ENCODE results near the gene TOP3A. TPM values are rescaled to one million over a fixed set of nuclear protein-coding genes. Genes with fewer than 3 reads are reported as not detected.
A peak's percentile ranks its signal among the peaks of the same experiment; 100 is the strongest.
"Not testable (repeated sequence)": the region's sequence is repeated elsewhere in the genome, so short reads cannot be mapped to it uniquely, and the experiment has no call there.

The TOP3A gene
- polyA plus RNA-seq, 1 experiment, result 11.9 TPM

GRCh38 chr17:18314059-18314730, 599 bp downstream of the TOP3A start:
- no peak for TF ChIP-seq CTCF (IDR thresholded peaks at IDR 0.05; ENCODE audit: low read depth, low read length)
- H3K27ac ChIP-seq (ENCODE audit: low read depth, low read length), result peak overlapping the region; percentile 52
- no peaks in the 10 kb centered on the region for H3K27me3 ChIP-seq (ENCODE audit: control insufficient read depth, insufficient read depth, low read length)
- ChIA-PET CTCF (no interaction called here), POLR2A (interaction anchor here (0.8 kb wide), 1 partner anchor 14 kb away, joined by 3 read pairs; no protein-coding TSS in a partner anchor)
- DNase-seq (ENCODE audit: low read depth, low spot score), result no peak
- H3K9me3 ChIP-seq (ENCODE audit: control insufficient read depth, insufficient read depth, low read length), result no peaks in the 10 kb centered on the region; the same call in 1 of the 2 replicates
- peak overlapping the region; percentile 93 for H3K4me3 ChIP-seq (ENCODE audit: low read depth, low read length)

DNA sequence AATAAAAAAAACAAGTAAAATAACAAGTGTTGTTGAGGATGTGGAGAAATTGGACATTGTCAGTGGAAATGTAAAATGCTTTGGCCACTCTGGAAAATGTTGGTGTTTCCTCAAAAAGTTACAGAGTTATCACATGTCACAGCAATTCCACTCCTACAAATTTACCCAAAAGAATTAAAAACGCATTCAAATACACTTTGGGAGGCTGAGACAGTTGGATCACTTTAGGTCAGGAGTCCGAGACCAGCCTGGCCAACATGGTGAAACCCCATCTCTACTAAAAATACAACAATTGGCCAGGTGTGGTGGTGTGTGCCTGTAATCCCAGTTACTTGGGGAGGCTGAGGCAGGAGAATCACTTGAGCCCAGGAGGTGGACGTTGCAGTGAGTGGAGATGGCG, 5.6 kb downstream of the TOP3A start:
- Histone ChIP-seq H3K4me3 (ENCODE audit: low read depth, low read length) (no peak overlapping the region), H3K27me3 (ENCODE audit: control insufficient read depth, insufficient read depth, low read length) (no peaks in the 10 kb centered on the region), H3K27ac (ENCODE audit: low read depth, low read length) (no peak overlapping the region), H3K9me3 (ENCODE audit: control insufficient read depth, insufficient read depth, low read length) (no peaks in the 10 kb centered on the region)
- POLR2A ChIA-PET, result no interaction called here
- TF ChIP-seq CTCF (IDR thresholded peaks at IDR 0.05; ENCODE audit: low read depth, low read length), result no peak
- CTCF ChIA-PET, result no interaction called here
- DNase-seq (ENCODE audit: low read depth, low spot score), result no peak

DNA sequence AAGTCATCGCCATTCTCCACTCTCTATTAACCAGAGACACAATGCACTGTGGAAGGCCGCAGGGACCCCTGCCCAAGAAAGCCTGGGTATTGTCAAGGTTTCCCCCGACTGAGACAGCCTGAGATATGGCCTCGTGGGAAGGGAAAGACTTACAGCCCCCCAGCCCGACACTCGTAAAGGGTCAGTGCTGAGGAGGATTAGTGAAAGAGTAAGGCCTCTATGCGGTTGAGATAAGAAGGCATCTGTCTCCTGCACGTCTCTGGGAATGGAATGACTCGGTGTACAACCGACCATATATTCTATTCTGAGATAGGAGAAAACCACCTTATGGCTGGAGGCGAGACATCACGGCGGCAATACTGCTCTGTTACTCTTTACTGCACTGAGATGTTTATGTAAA, 11.6 kb downstream of the TOP3A start:
- CTCF ChIA-PET; H3K27ac ChIP-seq (ENCODE audit: low read depth, low read length); H3K9me3 ChIP-seq (ENCODE audit: control insufficient read depth, insufficient read depth, low read length); H3K4me3 ChIP-seq (ENCODE audit: low read depth, low read length); DNase-seq (ENCODE audit: low read depth, low spot score); POLR2A ChIA-PET; H3K27me3 ChIP-seq (ENCODE audit: control insufficient read depth, insufficient read depth, low read length): not testable (repeated sequence)

GRCh38 chr17:18300725-18301480, 13.9 kb downstream of the TOP3A start:
- Histone ChIP-seq H3K27ac (ENCODE audit: low read depth, low read length) (no peak overlapping the region), H3K9me3 (ENCODE audit: control insufficient read depth, insufficient read depth, low read length) (no peaks in the 10 kb centered on the region), H3K4me3 (ENCODE audit: low read depth, low read length) (no peak overlapping the region), H3K27me3 (ENCODE audit: control insufficient read depth, insufficient read depth, low read length) (no peaks in the 10 kb centered on the region)
- TF ChIP-seq CTCF (IDR thresholded peaks at IDR 0.05; ENCODE audit: low read depth, low read length), result no peak
- CTCF ChIA-PET, result no interaction called here
- POLR2A ChIA-PET, result interaction anchor here (0.7 kb wide), 1 partner anchor 883 kb away, joined by 7 read pairs; no protein-coding TSS in a partner anchor
- no peak for DNase-seq (ENCODE audit: low read depth, low spot score)

- H3K27ac ChIP-seq (ENCODE audit: low read depth, low read length); POLR2A ChIA-PET; H3K4me3 ChIP-seq (ENCODE audit: low read depth, low read length); H3K27me3 ChIP-seq (ENCODE audit: control insufficient read depth, insufficient read depth, low read length); DNase-seq (ENCODE audit: low read depth, low spot score); H3K9me3 ChIP-seq (ENCODE audit: control insufficient read depth, insufficient read depth, low read length); CTCF ChIA-PET: not testable (repeated sequence)
Measured at GRCh38 chr17:18298061-18298460, 16.7 kb downstream of the TOP3A start.

Measured in AG04450 (cell line).